Heart left ventricle (tissue), 13 donors: ENCODE data around the gene PER2.

Experiments used
- POLR2A ChIP-seq, 2 donors: fragments of 450-650 bp; IDR thresholded peaks; one replicate each; pipeline ENCODE4 v1.6.1; 2017; ENCODE audit warnings: antibody characterized with exemption in 2 of 2, mild to moderate bottlenecking in 2 of 2, moderate library complexity in 2 of 2
- TF ChIP-seq, protein P1 (sequence below), 12 donors: fragments of 200-600 bp; sonication (generic) in 4 of 12; IDR thresholded peaks; one replicate each; pipeline versions ENCODE4 v1.5.0 to v1.8.0; 2018 to 2022; ENCODE audit warnings: antibody characterized with exemption in 12 of 12, mild to moderate bottlenecking in 5 of 12
- donor health status: ischemic (EF 13 %, LVEDD 7.1; RV severe dilation, severe dysfunction).
- donor health status: DM: no; HTN: yes; CAD: no.
- donor health status: DM: no; HTN: no; CAD: no.
- donor health status: ischemic (EF 25% LVEDD 6.9; RV normal size, moderate dysfunction).
- donor health status: ischemic (EF 25% LVEDD 5.7; RV mildly dilated, moderate dysfunction).
- donor health status: ischemic (EF 35%, LVEDD 5.7; RV mildly dilated, moderate dysfunction).
- donor health status: nonischemic (EF 11% LVEDD 7.7; RV severe dilation, severe dysfunction).
- donor health status: DM: yes; HTN: yes; CAD: no.
- donor health status: PGD.
- donor health status: ischemic (EF 29% LVEDD 5.4; RV normal size, mild dysfunction).
- donor health status: nonischemic (EF 23%, LVEDD 6.1; RV moderate dilation, normal function).

DNA sequence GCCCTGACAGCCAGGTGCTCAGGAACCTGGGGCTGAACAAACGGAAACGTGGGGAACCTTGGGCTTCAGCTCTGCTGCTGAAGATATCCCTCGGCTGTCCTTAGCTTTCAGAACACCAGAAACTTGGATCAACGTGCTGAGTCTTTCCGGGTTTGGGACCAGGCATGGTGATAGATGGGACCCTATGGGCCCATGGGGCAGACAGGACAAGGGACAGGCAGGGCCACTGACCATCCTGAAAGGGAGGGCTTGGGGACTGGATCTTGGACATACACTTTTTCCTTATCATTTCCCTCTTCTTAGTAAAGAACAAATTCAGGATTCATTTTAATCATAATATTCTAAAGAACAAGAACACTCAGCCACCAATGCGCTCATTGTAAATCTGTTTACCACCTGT lies 32.3 kb downstream of the PER2 start:
- TF ChIP-seq, protein P1, sequence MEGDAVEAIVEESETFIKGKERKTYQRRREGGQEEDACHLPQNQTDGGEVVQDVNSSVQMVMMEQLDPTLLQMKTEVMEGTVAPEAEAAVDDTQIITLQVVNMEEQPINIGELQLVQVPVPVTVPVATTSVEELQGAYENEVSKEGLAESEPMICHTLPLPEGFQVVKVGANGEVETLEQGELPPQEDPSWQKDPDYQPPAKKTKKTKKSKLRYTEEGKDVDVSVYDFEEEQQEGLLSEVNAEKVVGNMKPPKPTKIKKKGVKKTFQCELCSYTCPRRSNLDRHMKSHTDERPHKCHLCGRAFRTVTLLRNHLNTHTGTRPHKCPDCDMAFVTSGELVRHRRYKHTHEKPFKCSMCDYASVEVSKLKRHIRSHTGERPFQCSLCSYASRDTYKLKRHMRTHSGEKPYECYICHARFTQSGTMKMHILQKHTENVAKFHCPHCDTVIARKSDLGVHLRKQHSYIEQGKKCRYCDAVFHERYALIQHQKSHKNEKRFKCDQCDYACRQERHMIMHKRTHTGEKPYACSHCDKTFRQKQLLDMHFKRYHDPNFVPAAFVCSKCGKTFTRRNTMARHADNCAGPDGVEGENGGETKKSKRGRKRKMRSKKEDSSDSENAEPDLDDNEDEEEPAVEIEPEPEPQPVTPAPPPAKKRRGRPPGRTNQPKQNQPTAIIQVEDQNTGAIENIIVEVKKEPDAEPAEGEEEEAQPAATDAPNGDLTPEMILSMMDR (IDR thresholded peaks at IDR 0.05) = no peak
- no peak for TF ChIP-seq POLR2A (IDR thresholded peaks at IDR 0.05)
